IPS DF 6.9 (cell line): Measurements from ENCODE around the gene CBLN3.

Source experiments
- DNase-seq: peaks from one replicate; pipeline ENCODE4 v3.0.0-alpha.2; 2013; ENCODE audit warnings: low read depth, low spot score
- H3K27ac ChIP-seq: one replicate; pipeline ENCODE4 v1.5.1; 2013; ENCODE audit warnings: low read length, control low read depth
- H3K27me3 ChIP-seq: 2 replicates; pipeline ENCODE4 v1.6.1; 2013; ENCODE audit warnings: mild to moderate bottlenecking, low read length; ENCODE audit not compliant: control insufficient read depth, insufficient read depth
- H3K36me3 ChIP-seq: 2 replicates; pipeline ENCODE4 v1.6.1; 2013; ENCODE audit warnings: low read length; ENCODE audit not compliant: control insufficient read depth, insufficient read depth
- H3K4me1 ChIP-seq: 2 replicates; pipeline ENCODE4 v1.6.1; 2013; ENCODE audit warnings: low read length; ENCODE audit not compliant: control insufficient read depth, insufficient read depth
- H3K4me3 ChIP-seq: 2 replicates; pipeline ENCODE4 v1.5.1; 2013; ENCODE audit warnings: mild to moderate bottlenecking, low read length
- H3K9me3 ChIP-seq: 2 replicates; pipeline ENCODE4 v1.6.1; 2013; ENCODE audit warnings: low read length, inconsistent platforms; ENCODE audit not compliant: control insufficient read depth, insufficient read depth
- WGBS: extraction: QIAGEN DNeasy Blood & Tissue Kit; methylation state at CpG from one replicate; pipeline ENCODE4 v1.1.7; 2013; ENCODE audit warnings: mixed read lengths, missing lambda C conversion rate; ENCODE audit not compliant: insufficient read length, insufficient coverage; 5-methylcytosine and 5-hydroxymethylcytosine counted together

The CBLN3 gene

GRCh38 chr14:24431569-24432258, 2.2 kb upstream of the CBLN3 start:
- no peaks in the 10 kb centered on the region for H3K27me3 ChIP-seq
- no peaks in the 10 kb centered on the region; the same call in none of the 2 replicates for H3K4me1 ChIP-seq
- no peaks in the 10 kb centered on the region for H3K9me3 ChIP-seq
- DNase-seq: peak; percentile 97
- WGBS: no CpG with 5 or more reads among the region's 15 CpGs
- H3K27ac ChIP-seq: no peak overlapping the region
- no peak overlapping the region for H3K4me3 ChIP-seq
- no peaks in the 10 kb centered on the region for H3K36me3 ChIP-seq

- H3K27me3 ChIP-seq: no peaks in the 10 kb centered on the region
- no peak overlapping the region for H3K27ac ChIP-seq
- H3K36me3 ChIP-seq: no peaks in the 10 kb centered on the region
- no peak for DNase-seq
- no peaks in the 10 kb centered on the region; the same call in none of the 2 replicates for H3K4me1 ChIP-seq
- H3K9me3 ChIP-seq: no peaks in the 10 kb centered on the region
- peak overlapping the region; percentile 59; the same call in 1 of the 2 replicates for H3K4me3 ChIP-seq
- no CpG with 5 or more reads among the region's 19 CpGs for WGBS
These were observed 1.5 kb upstream of the CBLN3 start for GRCh38 chr14:24430682-24431568.

- Histone ChIP-seq H3K9me3 (no peaks in the 10 kb centered on the region), H3K4me3 (peak overlapping the region; percentile 59; the same call in 1 of the 2 replicates), H3K27ac (no peak overlapping the region), H3K4me1 (no peaks in the 10 kb centered on the region; the same call in none of the 2 replicates), H3K27me3 (no peaks in the 10 kb centered on the region), H3K36me3 (no peaks in the 10 kb centered on the region)
- WGBS: no CpG with 5 or more reads among the region's 28 CpGs
- no peak for DNase-seq
These were observed 744 bp upstream of the CBLN3 start for GRCh38 chr14:24430143-24430681.

- no CpG with 5 or more reads among the region's 18 CpGs for WGBS
- no peak overlapping the region for H3K4me3 ChIP-seq
- no peaks in the 10 kb centered on the region for H3K27me3 ChIP-seq
- no peak for DNase-seq
- H3K36me3 ChIP-seq: no peaks in the 10 kb centered on the region
- no peaks in the 10 kb centered on the region for H3K9me3 ChIP-seq
- H3K27ac ChIP-seq: no peak overlapping the region
- no peaks in the 10 kb centered on the region; the same call in none of the 2 replicates for H3K4me1 ChIP-seq
These were observed 657 bp downstream of the CBLN3 start for GRCh38 chr14:24428628-24429394.

- no peak for DNase-seq
- H3K9me3 ChIP-seq: no peaks in the 10 kb centered on the region
- no peaks in the 10 kb centered on the region for H3K27me3 ChIP-seq
- WGBS: no CpG with 5 or more reads among the region's 18 CpGs
- H3K4me3 ChIP-seq: no peak overlapping the region
- H3K4me1 ChIP-seq: no peaks in the 10 kb centered on the region; the same call in none of the 2 replicates
- no peak overlapping the region for H3K27ac ChIP-seq
- no peaks in the 10 kb centered on the region for H3K36me3 ChIP-seq
These were observed 1.6 kb downstream of the CBLN3 start for GRCh38 chr14:24427537-24428508.

DNA sequence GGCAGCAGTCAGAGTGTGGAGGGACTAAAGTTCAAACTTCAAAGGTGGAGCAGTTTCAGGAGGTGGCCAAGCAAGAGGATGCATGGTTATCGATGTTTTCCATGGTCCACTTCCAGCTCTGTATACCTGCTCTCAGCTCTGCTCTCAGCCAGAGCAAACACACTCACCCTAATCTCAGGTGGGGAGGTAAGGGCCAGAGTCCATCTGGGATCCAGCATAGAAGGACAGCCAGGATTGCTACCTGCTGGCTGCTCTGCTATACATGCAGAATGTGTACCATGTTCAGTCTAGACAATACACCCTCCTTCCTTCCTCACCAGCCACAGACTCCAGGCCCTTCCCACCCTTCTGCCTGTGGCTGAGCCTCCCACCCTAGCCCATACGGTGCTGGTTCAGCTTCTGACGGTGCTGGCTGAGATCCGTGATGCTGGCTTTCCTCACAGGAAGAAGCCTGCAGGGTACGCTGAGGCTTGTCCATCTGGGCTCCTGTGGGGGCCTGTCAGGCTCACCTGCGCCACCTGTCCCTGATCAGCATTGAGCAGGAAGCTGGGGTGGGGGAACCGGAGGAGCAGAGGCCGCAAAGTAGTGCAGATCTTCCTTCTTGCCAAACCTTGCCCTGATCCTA, 2.4 kb downstream of the CBLN3 start:
- no CpG with 5 or more reads among the region's 8 CpGs for WGBS
- Histone ChIP-seq H3K27ac (no peak overlapping the region), H3K27me3 (no peaks in the 10 kb centered on the region), H3K4me3 (no peak overlapping the region), H3K36me3 (no peaks in the 10 kb centered on the region), H3K9me3 (no peaks in the 10 kb centered on the region), H3K4me1 (no peaks in the 10 kb centered on the region; the same call in none of the 2 replicates)
- no peak for DNase-seq

- no peak overlapping the region for H3K4me3 ChIP-seq
- no CpG with 5 or more reads among the region's 2 CpGs for WGBS
- DNase-seq: no peak
- H3K4me1 ChIP-seq: no peaks in the 10 kb centered on the region; the same call in none of the 2 replicates
- no peaks in the 10 kb centered on the region for H3K36me3 ChIP-seq
- H3K9me3 ChIP-seq: no peaks in the 10 kb centered on the region
- no peak overlapping the region for H3K27ac ChIP-seq
- H3K27me3 ChIP-seq: no peaks in the 10 kb centered on the region
These were observed 3.1 kb downstream of the CBLN3 start for GRCh38 chr14:24426150-24426911.

DNA sequence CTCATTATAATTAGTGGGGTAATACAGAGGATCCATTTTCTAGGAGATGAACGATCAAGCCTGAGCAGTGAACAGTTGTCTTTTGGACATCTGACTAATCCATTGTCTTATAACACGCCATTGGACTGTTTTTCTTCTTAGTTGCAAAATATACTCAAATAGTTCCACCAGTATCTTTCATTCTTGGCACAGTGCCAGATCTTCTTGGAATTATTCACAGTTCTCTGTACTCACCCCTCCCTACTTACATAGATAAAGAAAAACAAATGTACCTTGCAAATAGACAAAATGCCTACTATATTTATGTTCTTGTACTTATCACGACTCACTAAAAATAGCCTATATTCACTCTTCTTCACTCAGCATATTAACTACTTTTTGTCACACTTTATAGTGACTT, 3.8 kb downstream of the CBLN3 start:
- no peak overlapping the region for H3K27ac ChIP-seq
- H3K36me3 ChIP-seq: no peaks in the 10 kb centered on the region
- no peaks in the 10 kb centered on the region for H3K9me3 ChIP-seq
- H3K4me1 ChIP-seq: no peaks in the 10 kb centered on the region; the same call in 1 of the 2 replicates
- no CpG with 5 or more reads among the region's 3 CpGs for WGBS
- no peak overlapping the region for H3K4me3 ChIP-seq
- no peaks in the 10 kb centered on the region for H3K27me3 ChIP-seq
- no peak for DNase-seq
